ENCODE results near the gene WDR31. TPM values are rescaled to one million over a fixed set of nuclear protein-coding genes. Genes with fewer than 3 reads are reported as not detected.

WDR31 gene
- total and polyA plus RNA-seq, 2 experiments from 2014 or later, result 0.97 to 3.1 TPM

DNA sequence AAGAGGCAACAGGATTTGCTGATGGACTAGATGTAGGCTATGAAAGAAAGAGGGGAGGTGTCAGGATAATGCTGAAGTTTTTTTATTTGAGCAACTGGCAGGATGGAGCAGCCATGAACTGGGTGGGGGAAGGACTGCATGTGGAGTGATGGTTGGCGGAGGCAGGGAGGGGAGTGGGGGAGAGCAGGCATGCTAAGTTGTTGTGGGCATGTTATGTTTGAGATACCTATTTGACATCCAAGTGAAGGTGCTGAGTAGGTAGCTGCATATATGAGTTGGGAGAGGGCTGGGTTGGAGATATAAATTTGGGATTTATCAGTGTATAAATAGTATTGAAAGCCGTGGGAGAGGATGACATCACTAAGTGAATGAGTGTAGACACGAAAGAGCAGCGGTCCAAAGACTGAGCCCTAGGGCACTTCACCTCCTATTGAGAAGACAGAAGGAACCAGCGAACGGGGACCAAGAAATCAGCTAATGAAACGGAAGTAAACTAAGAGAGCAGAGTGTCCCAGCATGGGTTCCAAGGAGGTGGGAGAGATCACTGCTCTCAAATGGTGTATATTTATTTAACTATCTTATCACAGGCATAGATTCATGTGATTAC lies 16.7 kb upstream of the WDR31 start:
- no peaks in the 10 kb centered on the region for H3K9me3 ChIP-seq (ENCODE audit: low read depth)
- TF ChIP-seq EZH2 (IDR thresholded peaks at IDR 0.05; ENCODE audit: insufficient read depth, poor library complexity, severe bottlenecking), result no peak
- no peak for TF ChIP-seq EZH2phosphoT487 (IDR thresholded peaks at IDR 0.05; ENCODE audit: insufficient read depth, low read depth)
- no peak overlapping the region for H3K9ac ChIP-seq
- WGBS, 2 experiments (ENCODE audit: low coverage in 1 of 2, low lambda C conversion rate in 2 of 2, missing lambda C conversion rate in 2 of 2), result 57 to 61% methylated on average over 7 of the region's 7 CpGs
- no peak overlapping the region for H3K4me2 ChIP-seq (ENCODE audit: unreplicated experiment)
- H3K36me3 ChIP-seq (ENCODE audit: low read depth), result no peaks in the 10 kb centered on the region
- no peak for DNase-seq
- H4K20me1 ChIP-seq (ENCODE audit: insufficient read depth), result no peaks in the 10 kb centered on the region
- in situ Hi-C loops (cut with MboI), result no loop called here
- no peak overlapping the region for H3K4me3 ChIP-seq
- H3K79me2 ChIP-seq (ENCODE audit: insufficient read depth), result no peaks in the 10 kb centered on the region
- peaks cover 43% of the 10 kb centered on the region for H3K27me3 ChIP-seq (replicated peaks; ENCODE audit: insufficient read depth)
- H2AFZ ChIP-seq, result no peak overlapping the region
- H3F3A ChIP-seq (ENCODE audit: insufficient read depth), result no peaks in the 10 kb centered on the region
- no peaks in the 10 kb centered on the region for H3K4me1 ChIP-seq (ENCODE audit: insufficient read depth)
- no peak overlapping the region for H3K27ac ChIP-seq
- H3K9me2 ChIP-seq (ENCODE audit: insufficient read depth), result no peaks in the 10 kb centered on the region

DNA sequence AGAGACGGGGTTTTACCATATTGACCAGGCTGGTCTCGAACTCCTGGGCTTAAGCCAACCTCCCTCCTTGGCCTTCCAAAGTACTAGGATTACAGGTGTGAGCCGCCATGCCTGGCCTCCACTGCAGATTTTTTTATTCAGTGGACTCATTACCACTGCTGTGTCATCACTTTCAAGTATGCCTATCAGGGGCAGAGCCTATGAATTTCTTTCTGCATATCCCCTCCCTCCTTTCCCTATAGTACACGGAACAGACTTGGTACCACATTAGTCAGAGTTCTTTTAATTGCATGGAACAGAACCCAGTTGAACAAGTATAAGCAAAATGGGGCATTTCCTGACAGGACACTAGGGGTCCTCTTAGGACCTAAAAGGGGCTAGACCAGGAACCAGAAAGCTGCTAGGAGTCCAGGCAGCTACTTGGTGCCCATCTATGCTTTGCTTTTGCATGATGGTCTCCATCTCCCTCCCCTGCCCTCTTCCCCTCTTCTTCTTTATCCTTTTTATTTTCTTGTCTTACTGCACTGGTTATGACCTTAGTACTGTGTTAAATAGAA lies 15.0 kb upstream of the WDR31 start:
- H3K4me3 ChIP-seq, result no peak overlapping the region
- H3K79me2 ChIP-seq (ENCODE audit: insufficient read depth), result no peaks in the 10 kb centered on the region
- no peaks in the 10 kb centered on the region for H3K9me2 ChIP-seq (ENCODE audit: insufficient read depth)
- H3K27me3 ChIP-seq (replicated peaks; ENCODE audit: insufficient read depth), result peaks cover 60% of the 10 kb centered on the region
- H3K36me3 ChIP-seq (ENCODE audit: low read depth), result no peaks in the 10 kb centered on the region
- H2AFZ ChIP-seq, result no peak overlapping the region
- WGBS, 2 experiments (ENCODE audit: low coverage in 1 of 2, low lambda C conversion rate in 2 of 2, missing lambda C conversion rate in 2 of 2), result 38 to 47% methylated on average over 4 of the region's 4 CpGs
- no peaks in the 10 kb centered on the region for H3K9me3 ChIP-seq (ENCODE audit: low read depth)
- H3K4me2 ChIP-seq (ENCODE audit: unreplicated experiment), result no peak overlapping the region
- H3K27ac ChIP-seq, result no peak overlapping the region
- H3F3A ChIP-seq (ENCODE audit: insufficient read depth), result no peaks in the 10 kb centered on the region
- in situ Hi-C loops (cut with MboI), result no loop called here
- no peak for DNase-seq
- no peaks in the 10 kb centered on the region for H3K4me1 ChIP-seq (ENCODE audit: insufficient read depth)
- no peaks in the 10 kb centered on the region for H4K20me1 ChIP-seq (ENCODE audit: insufficient read depth)
- no peak overlapping the region for H3K9ac ChIP-seq
- TF ChIP-seq EZH2 (IDR thresholded peaks at IDR 0.05; ENCODE audit: insufficient read depth, poor library complexity, severe bottlenecking) (no peak), EZH2phosphoT487 (IDR thresholded peaks at IDR 0.05; ENCODE audit: insufficient read depth, low read depth) (no peak)

GRCh38 chr9:113352411-113352810 lies 12.3 kb upstream of the WDR31 start:
- Histone ChIP-seq H3K4me1 (ENCODE audit: insufficient read depth) (no peaks in the 10 kb centered on the region), H3K9ac (no peak overlapping the region), H2AFZ (no peak overlapping the region), H4K20me1 (ENCODE audit: insufficient read depth) (no peaks in the 10 kb centered on the region), H3K4me3 (no peak overlapping the region), H3K27ac (no peak overlapping the region), H3K36me3 (ENCODE audit: low read depth) (no peaks in the 10 kb centered on the region), H3K4me2 (ENCODE audit: unreplicated experiment) (no peak overlapping the region), H3K27me3 (replicated peaks; ENCODE audit: insufficient read depth) (peaks cover 71% of the 10 kb centered on the region), H3K9me3 (ENCODE audit: low read depth) (no peaks in the 10 kb centered on the region), H3K79me2 (ENCODE audit: insufficient read depth) (no peaks in the 10 kb centered on the region), H3K9me2 (ENCODE audit: insufficient read depth) (no peaks in the 10 kb centered on the region), H3F3A (ENCODE audit: insufficient read depth) (no peaks in the 10 kb centered on the region)
- in situ Hi-C loops (cut with MboI), result no loop called here
- DNase-seq, result peak; percentile 14
- WGBS, 2 experiments (ENCODE audit: low coverage in 1 of 2, low lambda C conversion rate in 2 of 2, missing lambda C conversion rate in 2 of 2), result 60% methylated on average over 1 of the region's 1 CpG
- TF ChIP-seq EZH2 (IDR thresholded peaks at IDR 0.05; ENCODE audit: insufficient read depth, poor library complexity, severe bottlenecking) (no peak), EZH2phosphoT487 (IDR thresholded peaks at IDR 0.05; ENCODE audit: insufficient read depth, low read depth) (no peak)

DNA sequence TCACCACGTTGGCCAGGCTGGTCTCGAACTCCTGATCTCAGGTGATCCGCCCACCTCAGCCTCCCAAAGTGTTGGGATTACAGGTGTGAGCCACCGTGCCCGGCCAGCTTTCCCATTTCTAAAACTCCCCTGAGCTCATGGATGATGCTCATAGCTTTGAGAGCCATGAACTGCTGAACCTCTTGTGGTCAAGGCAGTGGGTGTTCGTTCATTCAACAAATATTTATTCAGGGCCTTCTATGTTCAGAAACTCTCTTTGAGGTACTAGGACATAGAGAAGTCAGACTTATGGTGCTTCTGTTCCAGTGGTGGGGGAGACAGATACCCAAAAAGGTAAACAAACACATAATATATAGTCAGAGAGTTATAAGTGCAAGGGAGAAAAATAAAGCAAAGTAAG lies 11.9 kb upstream of the WDR31 start:
- no peaks in the 10 kb centered on the region for H3K79me2 ChIP-seq (ENCODE audit: insufficient read depth)
- no peak overlapping the region for H2AFZ ChIP-seq
- H3K9me3 ChIP-seq (ENCODE audit: low read depth), result no peaks in the 10 kb centered on the region
- no peak overlapping the region for H3K9ac ChIP-seq
- H3K4me1 ChIP-seq (ENCODE audit: insufficient read depth), result no peaks in the 10 kb centered on the region
- in situ Hi-C loops (cut with MboI), result no loop called here
- H3K4me2 ChIP-seq (ENCODE audit: unreplicated experiment), result no peak overlapping the region
- H3K4me3 ChIP-seq, result no peak overlapping the region
- H3K27me3 ChIP-seq (replicated peaks; ENCODE audit: insufficient read depth), result peaks cover 67% of the 10 kb centered on the region
- no peaks in the 10 kb centered on the region for H3K36me3 ChIP-seq (ENCODE audit: low read depth)
- no peaks in the 10 kb centered on the region for H4K20me1 ChIP-seq (ENCODE audit: insufficient read depth)
- H3F3A ChIP-seq (ENCODE audit: insufficient read depth), result no peaks in the 10 kb centered on the region
- no peak overlapping the region for H3K27ac ChIP-seq
- H3K9me2 ChIP-seq (ENCODE audit: insufficient read depth), result no peaks in the 10 kb centered on the region
- 52 to 54% methylated on average over 6 of the region's 6 CpGs for WGBS, 2 experiments (ENCODE audit: low coverage in 1 of 2, low lambda C conversion rate in 2 of 2, missing lambda C conversion rate in 2 of 2)
- TF ChIP-seq EZH2 (IDR thresholded peaks at IDR 0.05; ENCODE audit: insufficient read depth, poor library complexity, severe bottlenecking) (no peak), EZH2phosphoT487 (IDR thresholded peaks at IDR 0.05; ENCODE audit: insufficient read depth, low read depth) (no peak)
- no peak for DNase-seq
